NCI-H1436 (cell line): Measurements from ENCODE around the gene VSTM5.

Source experiments
- DNase-seq: peaks from one replicate; lab custom pipeline; 2025; lab: John Stamatoyannopoulos, UW

VSTM5 gene

DNA sequence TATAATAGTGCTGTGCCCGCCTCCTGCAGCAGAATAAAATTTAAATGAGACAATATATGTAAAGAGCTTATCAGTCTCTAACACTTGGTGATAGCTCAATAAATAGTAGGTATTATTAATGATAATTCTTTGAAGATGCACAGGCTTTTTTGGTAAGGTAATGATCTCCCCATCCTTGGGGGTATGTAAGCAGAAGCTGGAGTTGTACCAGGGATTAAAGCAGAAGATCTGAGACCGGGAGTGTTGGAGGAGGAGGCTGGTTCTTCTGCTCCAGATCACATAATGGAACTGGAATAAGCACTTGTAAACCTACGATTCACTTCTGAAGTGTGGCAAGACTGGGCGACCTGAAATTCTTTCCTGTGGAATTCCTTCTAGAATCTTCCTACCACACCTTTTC lies 8.4 kb downstream of the VSTM5 start:
- no peak for DNase-seq

DNA sequence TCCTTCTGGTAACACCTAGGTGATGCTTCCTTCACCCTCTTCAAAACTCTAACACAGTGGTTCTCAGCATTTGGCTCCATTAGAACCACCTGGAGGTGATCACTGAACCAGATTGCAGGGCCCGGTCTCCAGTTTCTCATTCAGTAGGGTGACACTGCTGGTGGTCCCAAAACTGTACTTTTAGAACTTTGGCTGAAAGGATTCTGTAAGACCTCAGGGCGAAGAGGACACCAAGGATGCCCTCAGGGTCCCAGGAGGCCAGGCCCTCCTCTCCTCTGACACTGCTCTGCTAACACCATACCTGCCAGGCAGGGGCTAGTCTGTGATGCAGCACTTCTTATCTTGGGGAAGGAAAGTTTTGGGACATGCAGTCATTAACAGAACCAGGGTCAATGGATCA lies 9.0 kb downstream of the VSTM5 start:
- no peak for DNase-seq

GRCh38 chr11:93840981-93841380 lies 9.4 kb downstream of the VSTM5 start:
- DNase-seq = no peak

DNA sequence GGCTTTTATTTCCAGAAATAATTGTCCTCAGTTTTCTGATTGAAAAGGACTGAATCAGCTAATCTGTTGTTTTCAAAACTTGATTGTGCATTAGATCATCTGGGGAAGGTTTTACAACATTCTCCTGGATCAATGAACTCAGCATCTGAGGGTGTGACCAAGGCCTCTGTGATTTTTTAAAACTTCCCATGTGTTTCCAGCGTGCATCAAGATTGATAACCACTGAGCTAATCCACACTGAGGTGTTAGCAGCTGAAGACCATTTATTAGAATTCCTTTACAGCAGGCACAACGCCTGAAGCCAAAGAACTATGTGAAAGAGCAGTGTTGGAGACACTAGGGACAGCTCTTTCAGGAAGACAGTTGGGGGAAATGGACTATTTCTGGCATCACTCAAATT lies 10.2 kb downstream of the VSTM5 start:
- DNase-seq = no peak

DNA sequence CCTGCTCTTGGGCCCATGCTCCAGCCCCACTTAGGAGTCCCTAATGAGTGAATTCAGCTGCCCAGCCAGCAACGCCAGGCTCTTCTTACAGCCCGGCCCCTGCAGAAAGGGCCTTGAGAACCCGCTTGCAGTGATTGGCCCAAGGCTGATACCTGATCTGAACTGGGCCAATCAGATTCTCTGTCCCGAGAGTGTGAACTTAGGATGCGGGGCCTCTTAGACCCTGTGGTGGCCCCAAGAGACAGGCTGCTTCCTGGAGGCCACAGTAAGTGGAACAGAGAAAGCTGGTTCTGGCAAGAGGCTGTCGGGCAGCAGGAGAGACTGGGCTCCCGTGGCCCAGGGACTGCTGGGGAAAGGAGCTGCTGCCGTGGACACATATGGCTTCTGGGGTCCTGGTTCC lies 11.5 kb downstream of the VSTM5 start:
- DNase-seq = no peak

GRCh38 chr11:93832780-93833179 lies 17.6 kb downstream of the VSTM5 start:
- no peak for DNase-seq

DNA sequence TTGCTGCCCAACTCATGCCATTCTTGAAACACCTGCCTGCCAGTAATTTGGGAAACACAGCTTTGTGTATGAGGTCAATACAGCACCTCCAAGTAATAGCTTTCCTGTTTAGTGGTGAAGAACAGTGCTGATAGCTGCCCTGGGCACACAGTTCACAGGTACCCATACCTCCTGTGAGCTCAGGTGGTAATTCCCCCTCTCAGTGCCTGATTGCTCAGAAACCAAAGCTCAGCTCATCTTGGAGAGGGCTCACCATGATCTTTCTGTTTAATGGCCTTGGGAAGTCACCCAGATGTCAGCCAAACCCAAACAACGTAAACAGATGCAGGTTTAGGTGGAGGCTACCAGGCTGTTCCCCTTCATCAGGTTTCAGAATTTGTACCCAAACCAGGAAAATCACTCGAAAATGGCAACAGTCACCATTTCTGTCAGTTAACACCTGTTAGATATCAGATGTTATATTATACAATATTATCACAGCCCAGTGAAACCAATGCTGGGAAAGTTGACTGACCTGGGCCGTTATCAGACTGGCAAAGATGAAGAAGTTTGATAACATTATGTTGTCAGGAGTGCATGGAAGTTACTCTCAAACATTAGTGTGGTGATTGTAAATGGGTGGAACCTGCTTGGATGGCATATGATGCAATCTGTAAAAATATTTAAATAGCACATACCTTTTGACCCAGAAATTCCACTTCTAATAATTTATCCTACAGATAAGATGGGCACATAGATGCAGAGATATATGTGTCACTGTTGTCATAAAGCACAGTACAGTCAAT lies 18.9 kb downstream of the VSTM5 start:
- DNase-seq = no peak

DNA sequence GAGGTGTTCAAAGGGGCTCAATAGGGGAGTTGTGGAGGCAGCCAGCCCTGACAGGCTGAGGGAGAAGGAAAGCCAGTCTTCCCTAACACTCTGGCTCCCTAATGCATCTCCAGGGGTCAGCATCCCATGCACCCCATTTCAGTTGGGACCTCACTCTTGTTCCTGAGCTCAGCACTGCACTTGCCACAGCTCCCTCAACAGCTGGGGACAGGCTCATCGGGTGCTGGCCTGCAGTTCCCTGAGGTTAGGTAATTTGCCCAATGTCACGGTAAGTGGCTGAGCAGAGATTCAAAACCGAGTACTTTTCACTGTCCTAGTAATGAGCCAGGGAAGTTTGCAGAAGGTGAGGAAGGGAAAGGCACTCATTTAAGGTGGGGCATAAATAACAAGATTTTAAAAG lies 20.8 kb downstream of the VSTM5 start:
- DNase-seq = no peak

DNA sequence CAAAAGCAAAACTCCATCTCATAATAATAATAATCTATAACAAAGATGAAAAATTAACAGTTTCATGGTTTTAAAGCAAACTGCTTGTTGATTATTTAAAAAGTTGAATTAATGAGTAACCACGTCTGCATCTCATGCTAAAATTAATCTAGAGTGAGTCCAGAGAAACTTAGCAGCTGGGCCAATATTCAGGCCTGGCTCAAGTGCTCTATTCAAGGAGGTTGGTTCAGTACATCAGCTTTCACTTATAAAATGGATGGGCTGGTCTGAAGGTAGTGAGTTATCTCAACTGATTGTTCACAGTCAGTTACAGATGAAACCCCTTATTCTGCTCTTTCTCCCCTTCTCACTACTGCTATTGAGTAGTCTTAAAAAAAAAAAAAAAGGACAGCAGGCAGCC lies 23.1 kb downstream of the VSTM5 start:
- DNase-seq = no peak

DNA sequence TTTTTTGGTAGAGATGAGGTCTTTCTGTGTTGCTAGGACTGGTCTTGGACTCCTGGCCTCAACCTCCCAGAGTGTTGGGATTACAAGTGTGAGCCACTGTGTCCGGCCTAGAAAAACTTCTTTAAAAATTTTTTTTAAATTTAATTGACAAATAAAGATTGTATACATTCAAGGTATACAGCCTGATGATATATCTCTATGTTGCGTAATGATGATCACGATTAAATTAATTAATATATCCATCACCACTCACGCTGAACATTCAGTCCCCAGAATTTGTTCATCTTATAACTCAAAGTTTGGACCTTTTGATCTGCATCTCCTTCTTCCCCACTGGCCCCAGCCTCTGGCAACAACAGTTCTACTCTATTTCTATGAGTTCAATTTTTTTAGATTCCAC lies 27.2 kb downstream of the VSTM5 start:
- DNase-seq = no peak

DNA sequence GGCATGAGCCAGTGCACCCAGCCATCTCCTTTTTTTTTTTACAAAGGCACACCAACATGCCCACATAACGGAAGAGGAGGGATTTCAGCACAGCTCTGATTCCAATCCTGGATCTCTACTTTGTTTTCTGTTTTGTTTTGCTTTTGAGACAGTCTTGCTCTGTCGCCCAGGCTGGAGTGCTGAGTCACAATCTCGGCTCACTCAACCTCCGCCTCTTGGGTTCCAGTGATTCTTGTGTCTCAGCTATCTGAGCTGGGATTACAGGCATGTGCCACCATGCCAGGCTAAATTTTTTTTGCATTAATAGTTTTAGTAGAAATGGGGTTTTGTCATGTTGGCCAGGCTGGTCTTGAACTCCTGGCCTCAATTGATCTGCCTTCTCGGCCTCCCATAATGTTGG lies 28.1 kb downstream of the VSTM5 start:
- DNase-seq = no peak

- no peak for DNase-seq
These were observed 28.8 kb downstream of the VSTM5 start for GRCh38 chr11:93821617-93822016.

- DNase-seq = no peak
These were observed 29.6 kb downstream of the VSTM5 start for GRCh38 chr11:93820847-93821246.

- DNase-seq = no peak
These were observed 30.3 kb downstream of the VSTM5 start for GRCh38 chr11:93819966-93820695.

DNA sequence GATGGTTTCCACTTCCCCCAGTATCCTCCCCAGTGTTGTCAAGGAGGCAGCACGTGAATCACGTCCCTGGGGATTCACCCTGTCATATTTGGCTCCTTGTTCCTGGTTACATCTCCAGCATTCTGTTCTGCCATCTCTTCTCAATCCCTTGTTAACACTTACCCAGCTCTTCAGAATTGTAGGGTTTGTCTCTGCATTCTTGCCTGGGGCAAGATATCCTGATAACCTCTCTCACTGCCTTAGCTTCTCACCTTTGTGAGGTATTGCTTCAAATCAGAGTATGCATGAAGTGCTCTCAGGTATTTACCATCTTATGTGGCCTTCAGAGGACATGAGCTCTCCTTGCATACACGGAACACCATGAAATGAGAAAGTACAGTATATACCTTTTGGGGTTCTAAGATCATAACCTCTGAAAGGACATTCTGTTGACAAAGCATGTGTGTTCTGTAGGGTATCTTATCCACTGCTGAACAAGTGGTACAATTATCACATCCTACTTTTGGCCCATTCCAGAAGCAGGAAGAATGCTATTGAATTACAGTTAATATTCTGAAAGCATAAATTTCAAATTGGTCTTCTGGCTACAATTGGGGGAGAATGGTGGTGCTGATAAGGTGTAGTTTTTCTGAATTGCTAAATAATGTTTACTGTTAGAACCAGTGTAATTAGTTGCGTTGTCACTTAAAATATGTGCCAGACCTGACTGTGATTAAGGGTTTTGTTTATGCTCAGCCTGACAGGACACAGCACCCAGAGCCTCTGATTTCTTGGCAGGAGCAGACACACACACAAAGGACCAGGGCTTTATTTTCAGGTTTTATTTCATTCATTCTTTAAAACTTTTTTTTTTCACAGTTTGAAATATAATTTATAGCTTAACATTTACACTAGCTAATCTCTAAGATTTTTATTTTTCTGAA lies 32.7 kb downstream of the VSTM5 start:
- DNase-seq = no peak

DNA sequence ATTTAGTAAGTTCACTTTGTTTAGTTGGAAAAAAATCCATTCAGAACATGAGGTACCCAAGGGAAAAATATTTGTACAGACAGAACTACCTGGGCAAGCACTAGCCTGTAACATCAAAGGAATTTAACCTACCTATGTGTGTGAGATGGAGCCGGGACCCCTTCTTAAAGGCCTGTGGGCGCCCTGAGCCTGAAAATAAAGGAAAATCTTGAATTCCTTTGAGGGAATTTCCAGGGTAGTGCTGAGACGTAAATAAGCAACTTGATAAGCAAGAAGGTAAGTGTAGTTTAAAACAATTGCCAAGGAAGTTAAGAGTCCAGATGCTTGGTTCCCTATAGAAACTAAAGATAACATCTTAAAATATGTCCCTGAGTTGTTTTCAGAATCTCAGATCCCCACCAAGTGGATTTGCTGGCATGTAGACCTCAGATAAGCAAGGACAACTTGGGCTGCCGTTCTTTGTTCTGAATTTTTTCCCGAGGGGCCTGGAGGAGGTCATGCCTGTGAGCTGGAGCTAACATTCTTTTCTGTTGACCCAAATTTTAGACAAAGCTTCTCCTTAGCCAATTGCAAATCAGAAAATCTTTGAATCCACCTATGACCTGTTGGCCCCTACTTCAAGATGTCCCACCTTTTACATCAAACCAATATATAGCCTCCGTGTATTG lies 35.3 kb downstream of the VSTM5 start:
- DNase-seq = no peak

DNA sequence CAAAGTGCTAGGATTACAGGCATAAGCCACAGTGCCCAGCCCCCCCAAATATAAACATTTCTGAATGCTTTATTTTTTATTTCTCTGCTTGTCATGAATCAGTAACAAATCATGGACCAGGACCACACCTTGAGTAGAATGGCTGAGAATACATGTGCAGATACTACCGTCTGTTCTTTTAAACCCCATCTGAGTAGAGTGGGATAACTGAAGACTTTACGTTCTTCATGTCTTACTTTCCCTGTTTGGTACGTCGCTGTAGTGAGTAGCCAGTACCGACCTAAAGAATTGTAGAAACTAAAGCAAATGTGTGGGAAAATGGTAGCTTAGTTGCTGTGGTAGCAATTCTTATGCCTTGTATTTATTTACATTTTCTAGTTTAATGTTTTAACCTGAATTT lies 36.4 kb downstream of the VSTM5 start:
- no peak for DNase-seq

- DNase-seq = no peak
These were observed 42.4 kb downstream of the VSTM5 start for GRCh38 chr11:93807980-93808379.

GRCh38 chr11:93804879-93805278 lies 45.5 kb downstream of the VSTM5 start:
- no peak for DNase-seq

DNA sequence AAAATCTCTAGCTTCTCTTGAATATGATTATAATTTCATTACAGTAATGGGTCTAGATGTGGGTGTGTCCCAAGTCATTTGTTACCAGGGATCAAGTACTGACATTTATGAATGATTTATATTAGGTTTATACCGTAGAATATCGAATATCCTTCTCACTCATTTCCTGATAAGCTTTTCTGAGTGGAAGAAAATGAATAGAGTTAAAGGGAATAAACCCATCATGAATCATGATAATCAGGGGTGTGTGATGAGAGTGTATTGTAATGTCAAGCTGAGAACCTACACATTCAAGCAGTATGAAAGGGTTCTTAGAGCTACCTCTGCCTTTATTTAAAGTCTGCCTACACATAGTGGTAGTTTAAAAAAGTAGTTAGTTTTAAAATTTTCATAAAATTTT lies 49.1 kb downstream of the VSTM5 start:
- DNase-seq = no peak

DNA sequence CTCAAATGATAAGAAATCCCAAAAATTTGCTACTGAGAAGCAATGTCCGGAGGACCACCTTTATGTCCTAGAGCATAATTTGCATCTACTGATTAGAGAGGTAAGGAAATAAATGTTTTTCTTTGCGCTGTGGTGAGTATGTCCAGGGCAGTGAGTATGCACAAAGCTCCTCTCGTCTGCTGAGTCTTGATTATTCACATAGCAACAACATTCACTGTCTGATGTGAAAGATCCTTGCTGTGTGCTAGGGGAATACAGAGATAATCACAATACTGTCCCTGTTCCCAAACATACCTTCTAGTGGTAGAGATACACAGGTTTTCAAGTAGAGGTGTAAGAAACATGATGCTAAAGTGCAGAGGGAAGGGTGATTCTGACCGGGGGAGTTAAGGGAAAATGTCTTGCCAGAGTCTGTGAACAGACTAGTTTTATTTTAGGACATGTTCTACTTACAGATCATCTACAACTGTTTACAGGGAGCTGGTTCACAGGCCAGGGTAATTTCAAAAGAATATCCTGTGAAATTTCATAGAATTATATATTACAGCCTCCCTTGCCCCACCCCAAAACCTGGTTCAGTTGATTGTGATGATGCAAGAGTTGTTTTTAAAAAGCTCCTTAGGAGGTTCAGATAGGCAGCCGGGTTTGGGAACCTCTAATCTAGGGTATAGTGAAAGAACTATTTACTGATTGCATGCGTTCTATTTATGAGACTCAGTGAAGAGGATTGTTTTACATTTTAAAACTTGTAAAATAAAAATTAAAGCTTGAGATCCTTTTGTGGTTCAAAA lies 53.8 kb downstream of the VSTM5 start:
- no peak for DNase-seq
